Stomach (tissue), 4 donors: ENCODE data around the gene PEDS1.
"Not testable (repeated sequence)": the region's sequence is repeated elsewhere in the genome, so short reads cannot be mapped to it uniquely, and the experiment has no call there.

Experiments
- CTCF ChIP-seq, 7 experiments: fragments of 450-650 bp in 4 of 7; fragments of 200-600 bp in 3 of 7; sonication (generic) in 3 of 7; IDR thresholded peaks; one replicate each; pipeline ENCODE4 v1.5.1; 2016 to 2019; ENCODE audit warnings: antibody characterized with exemption in 7 of 7, control low read depth in 2 of 7, mild to moderate bottlenecking in 1 of 7
- POLR2A ChIP-seq, 4 donors: fragments of 450-650 bp; IDR thresholded peaks; one replicate each; pipeline ENCODE4 v1.6.1; 2016; ENCODE audit warnings: antibody characterized with exemption in 4 of 4, control low read depth in 2 of 4, mild to moderate bottlenecking in 1 of 4, moderate library complexity in 1 of 4

- TF ChIP-seq CTCF, POLR2A (IDR thresholded peaks at IDR 0.05): not testable (repeated sequence)
Measured at GRCh38 chr20:50201710-50202109, 48.2 kb upstream of the PEDS1 start.
